ENCODE data around the gene GASK1B.

Gene GASK1B

DNA sequence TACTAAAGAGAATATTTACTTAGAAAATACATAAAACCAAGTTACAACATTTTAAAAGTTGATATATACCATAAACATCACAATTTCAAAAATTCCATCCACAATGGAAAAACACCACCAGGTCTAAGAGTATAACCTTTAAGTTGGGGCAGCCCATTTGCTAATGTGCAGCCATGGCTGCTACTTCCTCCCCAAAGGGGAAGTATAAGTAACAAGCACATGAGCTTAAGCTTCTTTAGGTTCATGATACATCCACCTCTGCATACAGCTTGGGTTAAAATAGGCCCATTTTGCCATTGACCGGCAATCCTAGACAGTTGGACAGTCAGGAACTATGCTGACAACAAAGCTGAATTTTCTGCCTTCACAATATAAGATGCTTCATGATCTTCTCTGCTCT lies 16.6 kb upstream of the GASK1B start:
- no peaks in the 10 kb centered on the region for H3K27me3 ChIP-seq
- no peaks in the 10 kb centered on the region for H3K4me1 ChIP-seq
- no peaks in the 10 kb centered on the region for H3K36me3 ChIP-seq
- H4K20me1 ChIP-seq = no peaks in the 10 kb centered on the region
- no peak overlapping the region for H3K4me3 ChIP-seq
- H3K9ac ChIP-seq = no peak overlapping the region
- no peak overlapping the region for H3K27ac ChIP-seq
- no peaks in the 10 kb centered on the region for H3K9me3 ChIP-seq
- H3K4me2 ChIP-seq = no peak overlapping the region
- TF ChIP-seq Cebpa-rat (IDR thresholded peaks at IDR 0.05) = no peak

DNA sequence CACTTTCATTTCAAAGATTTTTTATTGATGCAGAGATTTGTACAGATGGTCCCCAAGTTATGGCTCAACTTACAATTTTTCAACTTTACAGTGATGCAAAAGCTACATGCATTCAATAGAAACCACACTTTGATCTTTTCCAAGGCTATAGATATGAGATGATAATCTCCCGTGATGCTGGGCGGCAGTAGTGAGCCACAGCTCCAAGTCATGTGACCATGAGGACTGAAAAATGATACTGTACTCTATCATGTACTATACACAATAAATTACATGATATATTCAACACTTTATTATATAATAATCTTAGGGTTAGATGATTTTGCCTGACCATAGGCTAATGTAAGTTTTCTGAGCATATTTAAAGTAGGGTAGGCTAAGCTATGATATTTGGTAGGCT lies 14.0 kb upstream of the GASK1B start:
- no peak overlapping the region for H3K4me2 ChIP-seq
- no peak overlapping the region for H3K27ac ChIP-seq
- no peaks in the 10 kb centered on the region for H3K4me1 ChIP-seq
- H3K27me3 ChIP-seq = no peaks in the 10 kb centered on the region
- no peak for TF ChIP-seq Cebpa-rat (IDR thresholded peaks at IDR 0.05)
- no peaks in the 10 kb centered on the region for H3K36me3 ChIP-seq
- H4K20me1 ChIP-seq = no peaks in the 10 kb centered on the region
- no peak overlapping the region for H3K4me3 ChIP-seq
- H3K9ac ChIP-seq = no peak overlapping the region
- H3K9me3 ChIP-seq = no peaks in the 10 kb centered on the region

DNA sequence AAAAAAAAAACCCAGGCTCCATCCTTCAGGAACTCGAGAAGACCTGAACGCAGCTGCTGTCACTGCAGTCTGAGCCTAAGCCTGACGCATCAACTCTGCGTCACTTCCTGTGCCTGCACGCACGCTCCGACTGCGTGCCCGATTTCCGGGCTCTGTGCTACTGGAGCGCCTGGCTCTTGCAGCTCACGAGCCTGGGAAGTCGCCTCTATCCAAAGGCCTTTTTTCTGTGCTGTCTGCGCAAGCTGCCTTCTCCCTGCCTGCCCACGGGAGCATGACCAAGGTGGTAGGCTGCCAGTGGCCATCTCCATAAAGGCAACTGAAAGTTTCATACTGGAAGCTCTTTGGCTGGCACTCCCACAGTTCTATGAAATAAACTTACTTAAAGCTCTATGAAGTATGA lies 9.9 kb upstream of the GASK1B start:
- H3K27me3 ChIP-seq = no peaks in the 10 kb centered on the region
- H3K4me3 ChIP-seq = no peak overlapping the region
- no peak overlapping the region for H3K4me2 ChIP-seq
- no peak overlapping the region for H3K9ac ChIP-seq
- no peak for TF ChIP-seq Cebpa-rat (IDR thresholded peaks at IDR 0.05)
- H3K4me1 ChIP-seq = no peaks in the 10 kb centered on the region
- no peaks in the 10 kb centered on the region for H3K36me3 ChIP-seq
- H3K9me3 ChIP-seq = no peaks in the 10 kb centered on the region
- no peak overlapping the region for H3K27ac ChIP-seq
- H4K20me1 ChIP-seq = no peaks in the 10 kb centered on the region

DNA sequence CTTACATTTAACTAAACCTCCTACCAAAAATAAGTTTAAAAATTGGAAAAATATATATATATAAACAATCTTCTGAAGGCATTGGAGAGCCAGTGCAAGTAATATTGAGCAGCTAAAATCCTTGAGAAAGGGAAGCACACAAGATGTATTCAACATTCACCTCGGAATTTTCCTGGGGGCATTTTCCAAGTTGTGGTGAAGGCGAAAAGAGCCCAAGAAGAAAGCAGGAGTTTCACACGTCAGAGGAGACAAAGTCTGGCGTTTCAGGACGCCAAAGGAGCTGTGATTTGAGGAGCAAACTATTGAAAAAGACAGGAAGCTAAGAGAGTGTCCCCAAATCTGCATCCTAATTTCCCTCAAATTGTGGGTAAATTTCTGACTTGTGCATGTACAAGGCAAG lies 9.1 kb upstream of the GASK1B start:
- no peak overlapping the region for H3K4me3 ChIP-seq
- no peaks in the 10 kb centered on the region for H4K20me1 ChIP-seq
- TF ChIP-seq Cebpa-rat (IDR thresholded peaks at IDR 0.05) = no peak
- no peak overlapping the region for H3K4me2 ChIP-seq
- H3K4me1 ChIP-seq = no peaks in the 10 kb centered on the region
- H3K9ac ChIP-seq = no peak overlapping the region
- no peaks in the 10 kb centered on the region for H3K27me3 ChIP-seq
- no peak overlapping the region for H3K27ac ChIP-seq
- H3K36me3 ChIP-seq = no peaks in the 10 kb centered on the region
- no peaks in the 10 kb centered on the region for H3K9me3 ChIP-seq

DNA sequence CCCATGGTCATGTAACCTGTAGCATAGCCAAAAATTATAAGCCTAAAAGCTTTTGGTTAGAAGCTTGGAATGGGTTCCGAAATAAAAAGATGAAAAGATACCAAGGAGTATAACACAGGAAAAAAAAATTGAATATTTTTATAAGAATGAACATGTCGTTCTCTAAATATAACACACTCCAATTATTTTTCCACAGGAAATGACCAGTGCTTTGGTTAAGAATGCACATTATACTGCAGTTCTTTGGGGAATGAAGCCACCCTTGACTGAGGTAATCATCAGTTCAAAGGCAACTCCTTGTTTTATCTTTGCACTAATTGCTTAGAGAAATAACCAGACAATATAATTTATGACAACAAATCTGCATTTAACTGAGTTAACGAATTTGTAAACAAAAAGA lies 6.6 kb upstream of the GASK1B start:
- H3K9ac ChIP-seq = no peak overlapping the region
- H3K4me2 ChIP-seq = no peak overlapping the region
- H3K36me3 ChIP-seq = no peaks in the 10 kb centered on the region
- H4K20me1 ChIP-seq = no peaks in the 10 kb centered on the region
- H3K27ac ChIP-seq = no peak overlapping the region
- no peaks in the 10 kb centered on the region for H3K27me3 ChIP-seq
- no peaks in the 10 kb centered on the region for H3K9me3 ChIP-seq
- no peak for TF ChIP-seq Cebpa-rat (IDR thresholded peaks at IDR 0.05)
- no peak overlapping the region for H3K4me3 ChIP-seq
- no peaks in the 10 kb centered on the region for H3K4me1 ChIP-seq

DNA sequence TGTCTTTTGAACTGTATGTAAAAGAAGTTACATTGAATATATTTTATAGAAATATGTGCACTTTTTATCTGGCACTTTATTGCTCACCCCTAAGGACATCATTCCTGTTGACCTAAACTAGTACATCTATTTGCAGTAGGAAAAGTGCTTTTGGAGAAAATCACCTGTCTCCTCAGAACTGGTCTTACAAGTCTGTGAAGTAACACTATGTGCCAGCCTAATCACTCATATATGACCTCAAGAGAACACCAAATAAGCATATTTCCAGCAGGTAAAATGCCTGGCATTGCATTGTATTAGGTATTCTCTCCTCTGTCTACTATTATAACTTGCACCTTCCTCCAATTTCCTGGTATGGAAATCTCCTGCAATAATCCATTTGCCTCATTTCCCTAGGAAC lies 4.0 kb upstream of the GASK1B start:
- TF ChIP-seq Cebpa-rat (IDR thresholded peaks at IDR 0.05) = no peak
- H3K9ac ChIP-seq = no peak overlapping the region
- no peaks in the 10 kb centered on the region for H3K27me3 ChIP-seq
- H3K36me3 ChIP-seq = no peaks in the 10 kb centered on the region
- H3K9me3 ChIP-seq = no peaks in the 10 kb centered on the region
- H3K27ac ChIP-seq = no peak overlapping the region
- peaks cover 6% of the 10 kb centered on the region for H3K4me1 ChIP-seq
- no peak overlapping the region for H3K4me2 ChIP-seq
- H4K20me1 ChIP-seq = no peaks in the 10 kb centered on the region
- H3K4me3 ChIP-seq = no peak overlapping the region

DNA sequence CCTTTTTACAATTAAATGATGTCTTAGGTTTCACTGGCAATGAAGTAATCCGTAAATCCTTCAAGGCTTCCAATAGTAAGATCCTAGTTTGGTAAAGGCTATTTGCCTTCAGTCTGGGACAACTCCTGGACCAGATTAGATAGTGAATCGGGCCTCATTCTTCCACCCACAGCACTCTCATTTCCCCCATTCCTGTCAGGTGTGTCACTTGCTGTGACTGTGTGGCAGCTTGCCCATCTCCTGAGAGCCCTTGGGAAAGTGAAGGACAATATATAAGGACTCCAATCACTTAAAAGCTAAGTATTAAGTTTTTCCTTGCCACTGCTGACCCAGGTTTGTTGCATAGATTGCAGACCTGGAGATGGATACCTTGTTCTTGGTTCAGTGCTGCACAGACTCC lies 3.3 kb upstream of the GASK1B start:
- H4K20me1 ChIP-seq = no peaks in the 10 kb centered on the region
- no peak overlapping the region for H3K4me2 ChIP-seq
- no peak overlapping the region for H3K27ac ChIP-seq
- no peaks in the 10 kb centered on the region for H3K9me3 ChIP-seq
- H3K27me3 ChIP-seq = no peaks in the 10 kb centered on the region
- TF ChIP-seq Cebpa-rat (IDR thresholded peaks at IDR 0.05) = no peak
- H3K4me3 ChIP-seq = no peak overlapping the region
- H3K9ac ChIP-seq = no peak overlapping the region
- no peaks in the 10 kb centered on the region for H3K36me3 ChIP-seq
- peaks cover 6% of the 10 kb centered on the region for H3K4me1 ChIP-seq

DNA sequence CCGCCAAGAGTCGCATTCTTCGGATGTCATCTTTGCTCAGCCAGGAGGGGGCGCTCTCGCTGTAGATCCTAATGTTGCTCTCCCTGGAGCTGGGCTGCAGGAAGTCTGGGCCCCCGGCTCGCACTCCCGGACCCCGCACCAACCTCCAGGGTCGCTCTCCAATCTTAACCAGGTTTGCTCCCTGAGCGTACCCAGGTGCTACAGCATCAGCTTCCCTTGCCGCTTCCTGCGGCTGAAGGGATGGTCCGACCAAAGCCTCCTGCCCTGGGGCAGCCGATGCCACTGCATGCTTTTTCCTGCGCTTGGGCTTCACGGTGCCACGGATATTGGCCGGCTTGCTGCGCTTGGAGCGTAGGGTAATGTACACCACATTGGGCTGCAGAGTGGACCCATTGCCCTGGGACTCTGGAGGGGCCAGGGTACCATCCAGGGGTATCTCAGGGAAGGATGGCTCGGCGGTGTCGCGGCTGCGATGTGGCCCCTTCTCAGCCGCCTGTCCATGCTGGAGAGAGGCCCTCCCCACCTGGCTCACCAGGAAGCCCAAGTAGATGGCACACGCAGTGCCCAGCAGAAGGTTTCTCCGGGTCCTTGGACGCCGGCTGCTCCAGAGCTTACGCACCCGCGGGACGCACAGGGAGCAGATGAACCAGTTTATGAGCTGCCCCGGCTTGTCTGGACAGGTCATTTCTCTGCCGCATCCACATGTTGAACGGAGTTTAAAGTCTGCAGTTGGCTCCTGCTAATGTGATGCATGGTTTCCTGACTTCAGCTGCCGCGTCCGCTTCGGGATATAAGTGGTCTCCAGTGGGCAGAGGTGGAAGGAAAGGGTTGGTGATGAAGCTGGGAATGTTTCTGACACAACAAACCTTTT lies 1.9 kb downstream of the GASK1B start:
- Histone ChIP-seq H3K27me3 (no peaks in the 10 kb centered on the region), H3K4me3 (no peak overlapping the region), H3K36me3 (no peaks in the 10 kb centered on the region), H3K4me1 (peaks cover 10% of the 10 kb centered on the region), H3K27ac (no peak overlapping the region), H3K4me2 (no peak overlapping the region), H4K20me1 (no peaks in the 10 kb centered on the region), H3K9ac (no peak overlapping the region), H3K9me3 (no peaks in the 10 kb centered on the region)
- TF ChIP-seq Cebpa-rat (IDR thresholded peaks at IDR 0.05) = no peak

DNA sequence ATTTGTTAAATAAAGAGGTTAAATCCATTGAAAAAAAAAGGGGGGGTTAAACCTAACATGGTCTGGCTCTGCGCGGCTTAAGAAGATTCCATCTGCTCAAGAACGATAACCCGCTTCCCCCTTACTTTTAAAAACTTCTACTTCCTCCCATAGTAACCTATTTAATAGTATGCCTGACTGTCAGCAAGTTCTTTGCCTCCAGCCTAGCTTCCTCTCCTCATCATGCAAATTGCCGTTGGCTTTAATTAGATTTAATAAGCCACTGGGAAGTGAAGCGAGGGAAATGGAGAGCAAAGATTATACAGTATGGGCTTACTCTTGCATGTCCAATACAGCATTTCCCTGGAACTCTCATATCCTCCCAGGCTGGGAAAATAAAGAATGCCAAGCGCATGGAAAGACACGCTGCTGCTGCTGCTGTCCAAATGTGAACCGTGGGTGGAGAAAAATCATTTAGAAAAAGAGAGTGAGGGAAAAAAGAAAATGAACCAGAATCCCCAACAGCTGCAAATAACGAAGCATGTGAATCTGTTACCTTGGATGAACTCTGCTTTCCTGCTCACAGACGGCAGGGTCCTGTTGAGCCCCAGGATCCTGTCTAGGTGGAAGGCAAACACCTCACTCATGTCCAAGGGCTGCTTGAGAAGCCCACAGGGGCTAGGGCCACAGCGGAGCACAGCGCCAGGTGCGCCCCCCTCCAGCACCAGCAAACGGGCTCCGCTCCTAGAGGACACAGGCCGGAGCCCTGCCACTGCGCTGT lies 2.7 kb downstream of the GASK1B start:
- no peak for TF ChIP-seq Cebpa-rat (IDR thresholded peaks at IDR 0.05)
- Histone ChIP-seq H3K9me3 (no peaks in the 10 kb centered on the region), H3K4me3 (no peak overlapping the region), H3K36me3 (no peaks in the 10 kb centered on the region), H3K4me1 (peaks cover 10% of the 10 kb centered on the region), H3K27ac (no peak overlapping the region), H4K20me1 (no peaks in the 10 kb centered on the region), H3K27me3 (no peaks in the 10 kb centered on the region), H3K4me2 (no peak overlapping the region), H3K9ac (no peak overlapping the region)

DNA sequence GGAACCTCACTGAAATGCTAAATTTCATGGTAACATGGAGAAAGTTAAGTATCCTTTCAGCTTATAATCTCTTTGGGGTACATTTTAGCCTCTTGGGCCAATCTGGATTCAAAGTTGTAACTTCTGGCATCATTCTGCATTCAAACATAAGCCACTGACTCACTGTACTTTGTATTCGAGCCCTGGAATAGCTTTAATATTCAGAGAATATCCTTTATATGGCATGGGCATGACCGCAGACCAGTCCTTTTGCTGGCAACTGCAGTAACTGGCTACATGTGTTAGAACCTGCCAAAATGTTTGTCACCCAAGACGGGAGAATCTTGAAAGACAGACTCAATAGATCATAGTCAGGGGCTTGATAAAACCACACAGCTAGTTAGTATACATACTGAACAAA lies 3.3 kb downstream of the GASK1B start:
- Histone ChIP-seq H3K4me3 (no peak overlapping the region), H3K4me2 (no peak overlapping the region), H3K36me3 (no peaks in the 10 kb centered on the region), H3K9me3 (no peaks in the 10 kb centered on the region), H3K27me3 (no peaks in the 10 kb centered on the region), H3K9ac (no peak overlapping the region), H3K4me1 (peaks cover 10% of the 10 kb centered on the region), H4K20me1 (no peaks in the 10 kb centered on the region), H3K27ac (no peak overlapping the region)
- TF ChIP-seq Cebpa-rat (IDR thresholded peaks at IDR 0.05) = no peak
